GM12878 (cell line): ENCODE data around the gene NUP210. TPM values are rescaled to one million over a fixed set of nuclear protein-coding genes. Genes with fewer than 3 reads are reported as not detected.

ENCODE experiments used
- ATAC-seq: fragments of 200-7000 bp; cut with Tn5 transposase; 3 replicates; pipeline ENCODE4 v1.9.1; 2020; ENCODE audit warnings: mild to moderate bottlenecking, moderate library complexity
- BruUV-seq: library from RNA; stranded (reverse); fragments of 400-500 nt; replicated peaks from 2 replicates; lab custom pipeline; 2021; lab: Mats Ljungman, UMichigan
- CTCF ChIA-PET: fragments of 300-600 bp; sonication (Branson Sonifier 250); formaldehyde crosslinking; extraction: SDS; loops from one replicate; lab custom pipeline; 2021; ENCODE audit warnings: inconsistent platforms; lab: Yijun Ruan, JAX
- POLR2A ChIA-PET: fragments of 350-600 bp; formaldehyde crosslinking; extraction: SDS; loops from one replicate; lab custom pipeline; 2021; ENCODE audit warnings: inconsistent platforms; lab: Charles Lee
- RAD21 ChIA-PET: fragments of 300-600 bp; sonication (Branson Sonifier 250); formaldehyde crosslinking; loops from one replicate; lab custom pipeline; 2023; ENCODE audit warnings: antibody characterized with exemption; ENCODE audit not compliant: unreplicated experiment; lab: Charles Lee
- SMC1A ChIA-PET: fragments of 300-600 bp; sonication (Branson Sonifier 250); formaldehyde crosslinking; loops from one replicate; lab custom pipeline; 2023; ENCODE audit not compliant: unreplicated experiment, uncharacterized antibody; lab: Charles Lee
- DNase-seq: peaks from one replicate; pipeline ENCODE4 v3.0.0-alpha.2; 2011; ENCODE audit warnings: low read depth, low spot score
- FAIRE-seq: peaks from 3 replicates; lab custom pipeline; 2011; peaks lifted over from hg19 to GRCh38; lab: Jason Lieb, UNC
- H2AFZ ChIP-seq: 2 replicates; pipeline ENCODE4 v1.6.0; 2011; ENCODE audit warnings: low read depth, low read length, control low read depth; ENCODE audit not compliant: control insufficient read depth
- H3K27ac ChIP-seq: 2 replicates; pipeline ENCODE4 v1.5.1; 2011; ENCODE audit warnings: control low read depth; ENCODE audit not compliant: control insufficient read depth, insufficient read depth
- H3K27me3 ChIP-seq, 2 experiments: replicated peaks in 1 of 2; 2 replicates each; pipeline versions ENCODE4 v1.6.0 to v1.6.1; 2011; ENCODE audit warnings: low read length in 1 of 2; ENCODE audit not compliant: control insufficient read depth in 2 of 2, insufficient read depth in 2 of 2
- H3K36me3 ChIP-seq, 2 experiments: 2 replicates each; pipeline ENCODE4 v1.5.1; 2011; ENCODE audit warnings: low read length in 1 of 2; ENCODE audit not compliant: control insufficient read depth in 2 of 2, insufficient read depth in 2 of 2
- H3K4me1 ChIP-seq: 2 replicates; pipeline ENCODE4 v1.6.1; 2011; ENCODE audit warnings: mild to moderate bottlenecking, low read length, moderate library complexity, mixed read lengths; ENCODE audit not compliant: control insufficient read depth, insufficient read depth
- H3K4me2 ChIP-seq: 2 replicates; pipeline ENCODE4 v1.6.0; 2011; ENCODE audit warnings: control low read depth; ENCODE audit not compliant: control insufficient read depth, insufficient read depth
- H3K4me3 ChIP-seq: fragments of 200-600 bp; sonication (generic); 2 replicates; pipeline ENCODE4 v1.5.1; 2016
- H3K79me2 ChIP-seq: 2 replicates; pipeline ENCODE4 v1.6.0; 2011; ENCODE audit warnings: low read length; ENCODE audit not compliant: control insufficient read depth, insufficient read depth
- H3K9ac ChIP-seq: 2 replicates; pipeline ENCODE4 v1.8.0; 2011; ENCODE audit warnings: low read length, control low read depth, mixed read lengths; ENCODE audit not compliant: control insufficient read depth, insufficient read depth
- H3K9me3 ChIP-seq: replicated peaks from 3 replicates; pipeline ENCODE4 v1.5.1; 2011; ENCODE audit warnings: mild to moderate bottlenecking, low read length; ENCODE audit not compliant: control insufficient read depth, insufficient read depth
- H4K20me1 ChIP-seq: 2 replicates; pipeline ENCODE4 v1.6.0; 2011; ENCODE audit not compliant: control insufficient read depth, insufficient read depth
- ATF2 ChIP-seq: IDR thresholded peaks from 2 replicates; pipeline ENCODE4 v1.6.1; 2012; ENCODE audit warnings: low read length, inconsistent platforms
- BHLHE40 ChIP-seq, 2 experiments: fragments of 450-650 bp in 1 of 2; IDR thresholded peaks; 2 replicates each; pipeline ENCODE4 v1.6.1; 2011 to 2017; ENCODE audit warnings: low read depth in 2 of 2, borderline replicate concordance in 1 of 2, improper control_type of control experiment in 1 of 2, low read length in 1 of 2, mild to moderate bottlenecking in 1 of 2
- CHD4 ChIP-seq: fragments of 200-600 bp; sonication (generic); IDR thresholded peaks from 2 replicates; pipeline ENCODE4 v1.6.1; 2016; ENCODE audit warnings: mild to moderate bottlenecking
- ETV6 ChIP-seq, 2 experiments: fragments of 450-650 bp in 1 of 2; IDR thresholded peaks in 1 of 2; conservative IDR thresholded peaks in 1 of 2; 2 replicates each; pipeline ENCODE4 v1.6.1; 2014; ENCODE audit warnings: antibody characterized with exemption in 1 of 2, borderline replicate concordance in 1 of 2, low read depth in 1 of 2, mild to moderate bottlenecking in 1 of 2, moderate library complexity in 1 of 2
- HDAC2 ChIP-seq: fragments of 200-600 bp; sonication (generic); IDR thresholded peaks from 2 replicates; pipeline ENCODE4 v1.6.1; 2017
- JUND ChIP-seq: IDR thresholded peaks from 2 replicates; pipeline ENCODE4 v1.6.1; 2012; ENCODE audit warnings: low read depth, mild to moderate bottlenecking, low read length, improper control_type of control experiment, moderate library complexity
- MTA3 ChIP-seq: IDR thresholded peaks from 2 replicates; pipeline ENCODE4 v1.6.1; 2012; ENCODE audit warnings: low read length, inconsistent platforms, borderline replicate concordance
- NRF1 ChIP-seq: conservative IDR thresholded peaks from 2 replicates; pipeline ENCODE4 v1.6.1; 2011; ENCODE audit warnings: mild to moderate bottlenecking, low read depth, low read length, improper control_type of control experiment
- PML ChIP-seq: IDR thresholded peaks from 2 replicates; pipeline ENCODE4 v1.6.1; 2012; ENCODE audit warnings: low read length, inconsistent platforms
- RCOR1 ChIP-seq: conservative IDR thresholded peaks from 2 replicates; pipeline ENCODE4 v1.6.1; 2012; ENCODE audit warnings: low read depth, low read length, improper control_type of control experiment
- RFX5 ChIP-seq: IDR thresholded peaks from 2 replicates; pipeline ENCODE4 v1.6.1; 2011; ENCODE audit warnings: low read depth, low read length, improper control_type of control experiment
- SREBF2 ChIP-seq: IDR thresholded peaks from 2 replicates; pipeline ENCODE4 v1.6.1; 2012; ENCODE audit warnings: mild to moderate bottlenecking, low read length
- TBL1XR1 ChIP-seq: IDR thresholded peaks from 2 replicates; pipeline ENCODE4 v1.6.1; 2012; ENCODE audit warnings: low read depth, low read length, improper control_type of control experiment
- TCF12 ChIP-seq: IDR thresholded peaks from 2 replicates; pipeline ENCODE4 v1.6.1; 2011; ENCODE audit warnings: low read depth, mild to moderate bottlenecking, low read length
- ZNF217 ChIP-seq: fragments of 450-650 bp; IDR thresholded peaks from 2 replicates; pipeline ENCODE4 v1.6.1; 2017; ENCODE audit warnings: antibody characterized with exemption, mild to moderate bottlenecking
- whole genome bisulfite sequencing: methylation state at CpG from one replicate; pipeline ENCODE4 v1.1.6; 2016; ENCODE audit warnings: low lambda C conversion rate; ENCODE audit not compliant: insufficient replicate concordance, insufficient coverage; ENCODE audit errors: missing lambda C conversion rate; 5-methylcytosine and 5-hydroxymethylcytosine counted together
- in situ Hi-C: fragments of 300-500 bp; cut with MboI; formaldehyde crosslinking; loops from 9 replicates; pipeline ENCODE4 v1.14.3; 2018; ENCODE audit warnings: mixed read lengths
- intact Hi-C: fragments of 100-400 bp; cut with micrococcal nuclease; formaldehyde crosslinking; loops from one replicate; pipeline ENCODE4 v1.14.2; 2022; ENCODE audit not compliant: unreplicated experiment
- polyA plus RNA-seq, 11 experiments: library from polyadenylated mRNA; depleted of rRNA in 4 of 11; unstranded in 6 of 11; stranded (reverse) in 5 of 11; fragments of >200 nt; fragmentation: Nextera tagmentation in 4 of 11; fragmentation: Illumina TruSeq in 1 of 11; extraction: Ambion mirVana in 4 of 11; extraction: Trizol in 1 of 11; gene quantifications; 1 replicate in 1 of 11; 2 replicates in 10 of 11; pipeline versions ENCODE4 v1.2.1 to v1.2.3, GENCODE V29; 2011 to 2016; ENCODE audit warnings: inconsistent platforms in 2 of 11, missing spikeins in 2 of 11, low read depth in 1 of 11
- total RNA-seq, 4 experiments: library from RNA; depleted of rRNA in 3 of 4; stranded (reverse); fragments of >200 nt in 3 of 4; fragmentation: Illumina TruSeq in 1 of 4; extraction: Trizol in 1 of 4; gene quantifications; 2 replicates each; pipeline versions ENCODE4 v1.2.1 to v1.2.3, GENCODE V29; 2013 to 2021
- TF ChIP-seq, protein P1 (sequence below): fragments of 150-350 bp; IDR thresholded peaks from 2 replicates; pipeline ENCODE4 v1.6.1; 2014; ENCODE audit warnings: mild to moderate bottlenecking, low read depth, low read length

The NUP210 gene
- total and polyA plus RNA-seq, 10 of the 15 experiments (the other 5 are each of a cell fraction or from before 2014, with no cell fraction given): 2.9 to 150 (median 76.0) TPM

- in situ Hi-C loops: no loop called here
- Histone ChIP-seq H3K4me2 (no peak overlapping the region), H3K9me3 (peaks cover 11% of the 10 kb centered on the region; the same call in 2 of the 3 replicates), H2AFZ (no peak overlapping the region), H4K20me1 (no peaks in the 10 kb centered on the region), H3K4me3 (no peak overlapping the region), H3K27ac (no peak overlapping the region), H3K4me1 (no peaks in the 10 kb centered on the region), H3K27me3 (peaks cover 0 to 2% of the 10 kb centered on the region in 2 experiments; a peak in 1 of 4 replicates), H3K9ac (no peak overlapping the region)
- BruUV-seq: no TSS peak
- no peak for FAIRE-seq
- ATAC-seq: no peak
- POLR2A ChIA-PET: no interaction called here
- intact Hi-C loops: no loop called here
- no peak for DNase-seq
- SMC1A ChIA-PET: no interaction called here
- 74% methylated on average over 3 of the region's 3 CpGs for WGBS
- CTCF ChIA-PET: no interaction called here
- TF ChIP-seq RFX5 (no peak), RCOR1 (no peak), SREBF2 (no peak), HDAC2 (no peak), ETV6 (conservative IDR thresholded peaks at IDR 0.05 in 1 of 2, IDR thresholded peaks at IDR 0.05 in 1 of 2; ENCODE audit: borderline replicate concordance in 1 of 2, low read depth in 1 of 2) (no peak), ZNF217 (no peak), CHD4 (no peak)
- TF ChIP-seq, all 136 proteins: peak for 0
- H3K79me2 ChIP-seq: no peaks in the 10 kb centered on the region
- RAD21 ChIA-PET: no interaction called here
- H3K36me3 ChIP-seq: no peaks in the 10 kb centered on the region
Observed at GRCh38 chr3:13290941-13291340, 129.2 kb downstream of the NUP210 start.

- H3K4me2 ChIP-seq: no peak overlapping the region
- H3K27me3 ChIP-seq: peaks cover 1 to 2% of the 10 kb centered on the region in 2 experiments; a peak in 2 of 4 replicates
- H3K4me3 ChIP-seq: no peak overlapping the region
- peaks cover 11% of the 10 kb centered on the region; the same call in 2 of the 3 replicates for H3K9me3 ChIP-seq
- no peak for FAIRE-seq
- SMC1A ChIA-PET: no interaction called here
- in situ Hi-C loops (no loop called here), intact Hi-C loops (no loop called here)
- DNase-seq: no peak
- no peaks in the 10 kb centered on the region for H3K79me2 ChIP-seq
- CTCF ChIA-PET: no interaction called here
- H2AFZ ChIP-seq: no peak overlapping the region
- H3K4me1 ChIP-seq: no peaks in the 10 kb centered on the region
- H3K27ac ChIP-seq: no peak overlapping the region
- no peaks in the 10 kb centered on the region for H4K20me1 ChIP-seq
- no peak overlapping the region for H3K9ac ChIP-seq
- no peak for ATAC-seq
- RAD21 ChIA-PET: no interaction called here
- POLR2A ChIA-PET: no interaction called here
- BruUV-seq: no TSS peak
- 34% methylated on average over 9 of the region's 9 CpGs for WGBS
- H3K36me3 ChIP-seq: no peaks in the 10 kb centered on the region
- TF ChIP-seq NRF1 (no peak), JUND (no peak), TBL1XR1 (no peak), TCF12 (no peak), SREBF2 (no peak), ATF2 (no peak), BHLHE40 (IDR thresholded peaks at IDR 0.05; ENCODE audit: borderline replicate concordance in 1 of 2, low read depth in 2 of 2, low read length in 1 of 2) (no peak), PML (no peak), MTA3 (no peak)
- TF ChIP-seq, protein P1, sequence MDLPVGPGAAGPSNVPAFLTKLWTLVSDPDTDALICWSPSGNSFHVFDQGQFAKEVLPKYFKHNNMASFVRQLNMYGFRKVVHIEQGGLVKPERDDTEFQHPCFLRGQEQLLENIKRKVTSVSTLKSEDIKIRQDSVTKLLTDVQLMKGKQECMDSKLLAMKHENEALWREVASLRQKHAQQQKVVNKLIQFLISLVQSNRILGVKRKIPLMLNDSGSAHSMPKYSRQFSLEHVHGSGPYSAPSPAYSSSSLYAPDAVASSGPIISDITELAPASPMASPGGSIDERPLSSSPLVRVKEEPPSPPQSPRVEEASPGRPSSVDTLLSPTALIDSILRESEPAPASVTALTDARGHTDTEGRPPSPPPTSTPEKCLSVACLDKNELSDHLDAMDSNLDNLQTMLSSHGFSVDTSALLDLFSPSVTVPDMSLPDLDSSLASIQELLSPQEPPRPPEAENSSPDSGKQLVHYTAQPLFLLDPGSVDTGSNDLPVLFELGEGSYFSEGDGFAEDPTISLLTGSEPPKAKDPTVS: no peak
Observed at GRCh38 chr3:13289771-13290285, 130.3 kb downstream of the NUP210 start.
